HG03439 (cell line): ENCODE data around the gene GAREM1.
"Not testable (repeated sequence)": the region's sequence is repeated elsewhere in the genome, so short reads cannot be mapped to it uniquely, and the experiment has no call there.

ENCODE experiments used
- ATAC-seq: cut with Tn5 transposase; IDR thresholded peaks from one replicate; pipeline ENCODE4 v1.9.1; 2021; ENCODE audit warnings: mild to moderate bottlenecking, moderate library complexity; ENCODE audit not compliant: unreplicated experiment

GAREM1 gene

GRCh38 chr18:32297579-32298170 is 173.0 kb downstream of the GAREM1 start:
- no peak for ATAC-seq

- ATAC-seq = no peak
Measured at GRCh38 chr18:32296851-32297250, 173.8 kb downstream of the GAREM1 start.

GRCh38 chr18:32295604-32296003 is 175.1 kb downstream of the GAREM1 start:
- ATAC-seq = no peak

- ATAC-seq = no peak
Measured at GRCh38 chr18:32293107-32293506, 177.6 kb downstream of the GAREM1 start.

GRCh38 chr18:32291623-32292022 is 179.1 kb downstream of the GAREM1 start:
- not testable (repeated sequence) for ATAC-seq

- no peak for ATAC-seq
Measured at GRCh38 chr18:32290810-32291209, 179.9 kb downstream of the GAREM1 start.

- ATAC-seq = peak; percentile 84
Measured at GRCh38 chr18:32289483-32290075, 181.1 kb downstream of the GAREM1 start.

GRCh38 chr18:32287873-32288272 is 182.8 kb downstream of the GAREM1 start:
- no peak for ATAC-seq

- ATAC-seq = no peak
Measured at GRCh38 chr18:32287249-32287648, 183.4 kb downstream of the GAREM1 start.

- ATAC-seq = no peak
Measured at GRCh38 chr18:32286749-32287148, 183.9 kb downstream of the GAREM1 start.

- ATAC-seq = no peak
Measured at GRCh38 chr18:32284284-32284683, 186.4 kb downstream of the GAREM1 start.

- no peak for ATAC-seq
Measured at GRCh38 chr18:32280911-32281310, 189.8 kb downstream of the GAREM1 start.

- no peak for ATAC-seq
Measured at GRCh38 chr18:32280188-32280783, 190.4 kb downstream of the GAREM1 start.

GRCh38 chr18:32278177-32278799 is 192.4 kb downstream of the GAREM1 start:
- no peak for ATAC-seq

- no peak for ATAC-seq
Measured at GRCh38 chr18:32277549-32277948, 193.1 kb downstream of the GAREM1 start.

GRCh38 chr18:32276906-32277305 is 193.8 kb downstream of the GAREM1 start:
- ATAC-seq = no peak

- no peak for ATAC-seq
Measured at GRCh38 chr18:32276256-32276655, 194.4 kb downstream of the GAREM1 start.

GRCh38 chr18:32275221-32275620 is 195.5 kb downstream of the GAREM1 start:
- no peak for ATAC-seq

- ATAC-seq = no peak
Measured at GRCh38 chr18:32274307-32274706, 196.4 kb downstream of the GAREM1 start.

GRCh38 chr18:32271672-32272208 is 198.9 kb downstream of the GAREM1 start:
- no peak for ATAC-seq

- ATAC-seq = no peak
Measured at GRCh38 chr18:32270341-32270740, 200.3 kb downstream of the GAREM1 start.

GRCh38 chr18:32267463-32267862 is 203.2 kb downstream of the GAREM1 start:
- ATAC-seq = no peak
